ENCODE measurements around the gene CDH4.

The CDH4 gene

DNA sequence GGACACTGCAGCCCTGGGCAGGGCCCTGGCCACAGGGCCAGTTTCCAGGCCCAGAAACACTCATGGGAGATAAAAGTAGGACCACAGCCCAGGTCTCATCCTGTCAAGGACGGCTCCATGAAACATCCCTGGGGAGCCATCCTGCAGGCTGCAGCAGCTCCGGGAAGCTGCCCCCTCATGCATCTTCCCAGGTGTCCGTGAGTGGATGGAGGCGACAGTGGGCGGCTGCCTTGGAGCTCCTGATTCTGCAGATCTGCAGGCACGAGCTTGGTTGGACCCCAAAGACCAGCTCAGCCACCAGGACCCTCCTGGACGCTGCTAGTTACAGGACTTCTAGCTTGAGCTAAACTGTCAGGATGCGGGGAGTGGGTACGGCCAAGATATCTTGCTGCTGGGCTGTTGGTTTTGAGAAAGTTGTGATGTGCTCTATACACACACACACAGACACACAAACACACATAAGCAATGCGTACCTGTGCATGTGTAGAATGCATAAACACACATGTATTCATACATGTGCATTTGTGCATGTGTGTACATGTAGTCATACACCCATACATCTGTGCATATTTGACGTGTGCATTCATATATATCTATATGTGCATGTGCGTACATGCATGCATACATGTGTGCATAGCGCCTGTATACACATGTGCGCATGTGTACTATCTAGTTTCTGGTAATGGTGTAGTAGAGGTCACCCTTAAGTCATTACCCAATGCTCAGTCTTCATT lies 515.9 kb downstream of the CDH4 start:
- Histone ChIP-seq H3K9ac (ENCODE audit: low read depth, low read length) (no peak overlapping the region), H3K4me1 (ENCODE audit: insufficient read depth, low read length) (no peaks in the 10 kb centered on the region), H3K27ac (ENCODE audit: low read length) (no peak overlapping the region), H3K79me2 (ENCODE audit: insufficient read depth, low read length) (no peaks in the 10 kb centered on the region), H2AFZ (ENCODE audit: low read depth, low read length) (no peak overlapping the region), H3K4me3 (ENCODE audit: low read depth in 1 of 2, low read length in 2 of 2) (no peak overlapping the region), H3K4me2 (ENCODE audit: insufficient read depth, low read length) (no peak overlapping the region), H3K27me3 (ENCODE audit: insufficient read depth, low read length, poor library complexity) (peaks cover 18% of the 10 kb centered on the region), H4K20me1 (ENCODE audit: insufficient read depth, low read length) (peaks cover 15% of the 10 kb centered on the region), H3K36me3 (ENCODE audit: insufficient read depth, low read length) (no peaks in the 10 kb centered on the region), H3K9me3 (ENCODE audit: insufficient read depth, low read length, severe bottlenecking) (no peaks in the 10 kb centered on the region)
- DNase-seq (no peak), ATAC-seq (ENCODE audit: insufficient read depth, low read depth) (no peak)
- TF ChIP-seq EZH2 (IDR thresholded peaks at IDR 0.05; ENCODE audit: borderline replicate concordance, low read depth, low read length, severe bottlenecking) (no peak), CTCF (IDR thresholded peaks at IDR 0.05; ENCODE audit: borderline replicate concordance, extremely low read depth, low read length, poor library complexity, severe bottlenecking) (no peak)

- Histone ChIP-seq H4K20me1 (ENCODE audit: insufficient read depth, low read length) (peaks cover 15% of the 10 kb centered on the region), H3K9me3 (ENCODE audit: insufficient read depth, low read length, severe bottlenecking) (no peaks in the 10 kb centered on the region), H3K79me2 (ENCODE audit: insufficient read depth, low read length) (no peaks in the 10 kb centered on the region), H2AFZ (ENCODE audit: low read depth, low read length) (no peak overlapping the region), H3K36me3 (ENCODE audit: insufficient read depth, low read length) (no peaks in the 10 kb centered on the region), H3K27ac (ENCODE audit: low read length) (no peak overlapping the region), H3K27me3 (ENCODE audit: insufficient read depth, low read length, poor library complexity) (peaks cover 10% of the 10 kb centered on the region), H3K4me1 (ENCODE audit: insufficient read depth, low read length) (no peaks in the 10 kb centered on the region), H3K4me3 (ENCODE audit: low read depth in 1 of 2, low read length in 2 of 2) (no peak overlapping the region), H3K9ac (ENCODE audit: low read depth, low read length) (no peak overlapping the region), H3K4me2 (ENCODE audit: insufficient read depth, low read length) (no peak overlapping the region)
- no peak for TF ChIP-seq EZH2 (IDR thresholded peaks at IDR 0.05; ENCODE audit: borderline replicate concordance, low read depth, low read length, severe bottlenecking)
- TF ChIP-seq CTCF (IDR thresholded peaks at IDR 0.05; ENCODE audit: borderline replicate concordance, extremely low read depth, low read length, poor library complexity, severe bottlenecking): no peak
- no peak for DNase-seq
- ATAC-seq (ENCODE audit: insufficient read depth, low read depth): no peak
Observed at GRCh38 chr20:61768571-61769285, 516.7 kb downstream of the CDH4 start.

DNA sequence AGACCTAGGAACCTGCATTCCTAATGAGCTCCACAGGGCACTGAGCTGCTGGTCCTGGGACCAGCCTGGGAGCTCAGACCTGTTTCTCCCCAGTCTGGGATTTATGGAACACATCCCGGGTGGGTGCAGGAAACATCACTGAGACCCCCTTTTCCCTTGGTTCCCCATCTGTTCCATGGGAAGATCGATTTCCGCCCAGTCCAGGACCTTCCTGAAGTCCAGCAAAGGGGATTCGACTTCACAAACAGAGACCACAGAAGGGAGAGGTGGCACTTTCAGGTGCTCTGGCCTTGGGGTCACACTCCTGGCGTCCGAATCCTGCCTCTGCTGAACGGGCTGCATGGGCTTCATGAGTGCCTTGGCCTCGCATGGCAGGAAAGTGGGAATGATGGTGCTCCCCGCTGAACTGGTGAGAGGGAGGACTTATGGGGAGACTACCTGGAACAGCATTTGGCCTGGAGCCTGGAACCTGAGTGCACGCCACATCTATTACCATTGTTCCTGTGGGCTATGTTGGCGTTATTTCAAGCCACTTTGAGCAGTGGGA lies 517.3 kb downstream of the CDH4 start:
- no peak overlapping the region for H3K9ac ChIP-seq (ENCODE audit: low read depth, low read length)
- no peaks in the 10 kb centered on the region for H3K4me1 ChIP-seq (ENCODE audit: insufficient read depth, low read length)
- no peak overlapping the region for H3K27ac ChIP-seq (ENCODE audit: low read length)
- DNase-seq: no peak
- H3K27me3 ChIP-seq (ENCODE audit: insufficient read depth, low read length, poor library complexity): peaks cover 5% of the 10 kb centered on the region
- no peak overlapping the region for H3K4me3 ChIP-seq (ENCODE audit: low read depth in 1 of 2, low read length in 2 of 2)
- H3K4me2 ChIP-seq (ENCODE audit: insufficient read depth, low read length): no peak overlapping the region
- no peak for TF ChIP-seq CTCF (IDR thresholded peaks at IDR 0.05; ENCODE audit: borderline replicate concordance, extremely low read depth, low read length, poor library complexity, severe bottlenecking)
- no peak for TF ChIP-seq EZH2 (IDR thresholded peaks at IDR 0.05; ENCODE audit: borderline replicate concordance, low read depth, low read length, severe bottlenecking)
- H4K20me1 ChIP-seq (ENCODE audit: insufficient read depth, low read length): peaks cover 14% of the 10 kb centered on the region
- ATAC-seq (ENCODE audit: insufficient read depth, low read depth): no peak
- H2AFZ ChIP-seq (ENCODE audit: low read depth, low read length): no peak overlapping the region
- H3K9me3 ChIP-seq (ENCODE audit: insufficient read depth, low read length, severe bottlenecking): no peaks in the 10 kb centered on the region
- H3K36me3 ChIP-seq (ENCODE audit: insufficient read depth, low read length): no peaks in the 10 kb centered on the region
- no peaks in the 10 kb centered on the region for H3K79me2 ChIP-seq (ENCODE audit: insufficient read depth, low read length)
